HEK293 (cell line): Measurements from ENCODE around the gene ARG2.
A peak's percentile ranks its signal among the peaks of the same experiment; 100 is the strongest.

Source experiments
- BCL11B ChIP-seq: fragments of 450-650 bp; formaldehyde crosslinking; IDR thresholded peaks from 2 replicates; pipeline ENCODE4 v1.5.1; 2016; ENCODE audit warnings: low read depth, missing biosample characterization, missing genetic modification characterization
- EGR2 ChIP-seq: fragments of 450-650 bp; formaldehyde crosslinking; IDR thresholded peaks from 2 replicates; pipeline ENCODE4 v1.5.1; 2016; ENCODE audit warnings: low read depth, missing biosample characterization, missing genetic modification characterization
- HOXC10 ChIP-seq: sonication (generic); formaldehyde crosslinking; IDR thresholded peaks from 2 replicates; pipeline ENCODE4 v1.8.1; 2023; ENCODE audit warnings: mild to moderate bottlenecking, missing genetic modification reagents
- PRDM1 ChIP-seq: fragments of 450-650 bp; formaldehyde crosslinking; IDR thresholded peaks from 2 replicates; pipeline ENCODE4; 2016; ENCODE audit warnings: missing biosample characterization, missing genetic modification characterization
- PRDM6 ChIP-seq: fragments of 450-650 bp; formaldehyde crosslinking; IDR thresholded peaks from 2 replicates; pipeline ENCODE4 v1.5.1; 2017; ENCODE audit warnings: missing biosample characterization, missing genetic modification characterization
- SP7 ChIP-seq: fragments of 450-650 bp; formaldehyde crosslinking; IDR thresholded peaks from 2 replicates; pipeline ENCODE4 v1.5.1; 2016; ENCODE audit warnings: missing biosample characterization, missing genetic modification characterization
- TCF7L2 ChIP-seq: IDR thresholded peaks from 2 replicates; pipeline ENCODE4 v1.6.1; 2011; ENCODE audit warnings: low read depth, mild to moderate bottlenecking, inconsistent platforms, low read length, moderate library complexity, borderline replicate concordance
- ZBTB11 ChIP-seq: fragments of 450-650 bp; formaldehyde crosslinking; conservative IDR thresholded peaks from 2 replicates; pipeline ENCODE4 v1.5.1; 2016; ENCODE audit warnings: low read depth, missing biosample characterization, missing genetic modification characterization
- ZBTB44 ChIP-seq: fragments of 450-650 bp; IDR thresholded peaks from 2 replicates; pipeline ENCODE4 v1.5.1; 2018; ENCODE audit warnings: missing biosample characterization, mild to moderate bottlenecking, missing genetic modification characterization
- ZNF174 ChIP-seq: fragments of 450-650 bp; formaldehyde crosslinking; IDR thresholded peaks from 2 replicates; pipeline ENCODE4 v1.5.0; 2017; ENCODE audit warnings: missing biosample characterization, mild to moderate bottlenecking, missing genetic modification characterization
- ZNF221 ChIP-seq: fragments of 450-650 bp; formaldehyde crosslinking; IDR thresholded peaks from 2 replicates; pipeline ENCODE4 v1.5.1; 2017; ENCODE audit warnings: missing biosample characterization, missing genetic modification characterization, borderline replicate concordance
- ZNF311 ChIP-seq: fragments of 450-650 bp; formaldehyde crosslinking; IDR thresholded peaks from 2 replicates; pipeline ENCODE4 v1.5.1; 2017; ENCODE audit warnings: missing biosample characterization, missing genetic modification characterization, borderline replicate concordance
- ZNF426 ChIP-seq: fragments of 450-650 bp; formaldehyde crosslinking; IDR thresholded peaks from 2 replicates; pipeline ENCODE4 v1.5.1; 2017; ENCODE audit warnings: missing biosample characterization, missing genetic modification characterization, mild to moderate bottlenecking, inconsistent platforms, moderate library complexity
- ZNF549 ChIP-seq: fragments of 450-650 bp; IDR thresholded peaks from 2 replicates; pipeline ENCODE4 v1.5.1; 2018; ENCODE audit warnings: missing biosample characterization, missing genetic modification characterization, mild to moderate bottlenecking, inconsistent platforms, moderate library complexity
- ZNF664 ChIP-seq: fragments of 450-650 bp; formaldehyde crosslinking; IDR thresholded peaks from 2 replicates; pipeline ENCODE4 v1.5.1; 2016; ENCODE audit warnings: missing biosample characterization, missing genetic modification characterization
- ZNF677 ChIP-seq: fragments of 450-650 bp; IDR thresholded peaks from 2 replicates; pipeline ENCODE4 v1.5.0; 2018; ENCODE audit warnings: missing biosample characterization, mild to moderate bottlenecking, missing genetic modification characterization, moderate library complexity
- ZNF692 ChIP-seq: fragments of 450-650 bp; formaldehyde crosslinking; IDR thresholded peaks from 2 replicates; pipeline ENCODE4 v1.5.1; 2016; ENCODE audit warnings: missing biosample characterization, missing genetic modification characterization
- ZNF843 ChIP-seq: fragments of 450-650 bp; formaldehyde crosslinking; IDR thresholded peaks from 2 replicates; pipeline ENCODE4 v1.5.1; 2016; ENCODE audit warnings: missing biosample characterization, missing genetic modification characterization

ARG2 gene

GRCh38 chr14:67694791-67695393 lies 75.2 kb downstream of the ARG2 start (continued):
- TF ChIP-seq ZBTB11 (tag by site-specific recombination) (no peak), ZNF664 (tag by site-specific recombination) (no peak), EGR2 (peak; percentile 39), PRDM1 (tag by site-specific recombination) (peak; percentile 61; the same call in 1 of the 2 replicates), ZNF677 (tag by site-specific recombination) (no peak), SP7 (tag by site-specific recombination) (no peak), ZNF843 (no peak), ZNF311 (tag by site-specific recombination) (no peak), BCL11B (tag by site-specific recombination) (0 out of 2 replicates have a peak, but pooled peaks have one; percentile 13), ZNF692 (tag by site-specific recombination) (no peak), ZNF426 (tag by site-specific recombination) (no peak), PRDM6 (tag by site-specific recombination) (no peak), ZNF549 (tag by site-specific recombination) (no peak), TCF7L2 (no peak), ZBTB44 (tag by site-specific recombination) (no peak), HOXC10 (CRISPR knock-in tag) (no peak), ZNF174 (tag by site-specific recombination) (no peak), ZNF221 (tag by site-specific recombination) (no peak)
